LNCaP clone FGC (cell line): ENCODE results near the gene LDLRAD4.

Source experiments
- DNase-seq: peaks from one replicate; pipeline ENCODE4 v3.0.0-alpha.2; 2011; ENCODE audit warnings: low read depth
- H3K4me3 ChIP-seq: 2 replicates; pipeline ENCODE4 v1.5.1; 2011; ENCODE audit warnings: mild to moderate bottlenecking, low read depth, low read length, control low read depth
- CTCF ChIP-seq: IDR thresholded peaks from 2 replicates; pipeline ENCODE4 v1.5.1; 2012; ENCODE audit warnings: mild to moderate bottlenecking; ENCODE audit not compliant: control insufficient read depth, insufficient read depth; ENCODE audit errors: extremely low read depth

The LDLRAD4 gene

GRCh38 chr18:13198701-13199100, 19.9 kb upstream of the LDLRAD4 start:
- TF ChIP-seq CTCF, result no peak
- H3K4me3 ChIP-seq, result no peak overlapping the region
- no peak for DNase-seq

GRCh38 chr18:13199169-13199568, 19.4 kb upstream of the LDLRAD4 start:
- H3K4me3 ChIP-seq, result no peak overlapping the region
- TF ChIP-seq CTCF, result no peak
- DNase-seq, result no peak

- no peak overlapping the region for H3K4me3 ChIP-seq
- TF ChIP-seq CTCF, result no peak
- DNase-seq, result no peak
Measured at GRCh38 chr18:13201292-13201691, 17.3 kb upstream of the LDLRAD4 start.

- no peak for DNase-seq
- no peak for TF ChIP-seq CTCF
- no peak overlapping the region for H3K4me3 ChIP-seq
Measured at GRCh38 chr18:13202571-13202970, 16.0 kb upstream of the LDLRAD4 start.

- H3K4me3 ChIP-seq, result no peak overlapping the region
- no peak for DNase-seq
- TF ChIP-seq CTCF, result no peak
Measured at GRCh38 chr18:13206301-13206700, 12.3 kb upstream of the LDLRAD4 start.

- DNase-seq, result no peak
- no peak overlapping the region for H3K4me3 ChIP-seq
- TF ChIP-seq CTCF, result no peak
Measured at GRCh38 chr18:13207294-13207693, 11.3 kb upstream of the LDLRAD4 start.

- no peak for TF ChIP-seq CTCF
- no peak overlapping the region for H3K4me3 ChIP-seq
Measured at GRCh38 chr18:13211534-13211933, 7.0 kb upstream of the LDLRAD4 start.

More at GRCh38 chr18:13211534-13211933, 7.0 kb upstream of the LDLRAD4 start:
- DNase-seq, result no peak
